ENCODE measurements around the gene AVL9.

GRCh38 chr7:32539366-32539765 lies 44.1 kb downstream of the AVL9 start:
- TF ChIP-seq CTCF (IDR thresholded peaks at IDR 0.05) (no peak), POLR2A (IDR thresholded peaks at IDR 0.05) (no peak)
